Measurements from ENCODE around the gene BBOF1. TPM values are rescaled to one million over a fixed set of nuclear protein-coding genes. Genes with fewer than 3 reads are reported as not detected.

The BBOF1 gene, protein sequence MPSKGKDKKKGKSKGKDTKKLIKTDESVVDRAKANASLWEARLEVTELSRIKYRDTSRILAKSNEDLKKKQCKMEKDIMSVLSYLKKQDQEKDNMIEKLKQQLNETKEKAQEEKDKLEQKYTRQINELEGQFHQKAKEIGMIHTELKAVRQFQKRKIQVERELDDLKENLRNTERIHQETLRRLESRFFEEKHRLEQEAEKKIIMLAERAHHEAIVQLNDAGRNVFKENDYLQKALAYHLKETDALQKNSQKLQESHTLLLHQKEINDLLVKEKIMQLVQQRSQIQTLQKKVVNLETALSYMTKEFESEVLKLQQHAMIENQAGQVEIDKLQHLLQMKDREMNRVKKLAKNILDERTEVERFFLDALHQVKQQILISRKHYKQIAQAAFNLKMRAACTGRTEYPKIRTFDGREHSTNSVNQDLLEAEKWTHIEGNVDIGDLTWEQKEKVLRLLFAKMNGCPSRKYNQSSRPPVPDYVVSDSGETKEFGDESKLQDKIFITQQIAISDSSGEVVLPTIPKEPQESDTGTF
- total RNA-seq (2021) (1.6 and 3.2 TPM in 2 replicates), Bru-seq, nascent RNA (percentile 34 among the genes with signal in this experiment), BruChase-seq, experiment 1, labeled RNA remaining after a 2-hour chase (percentile 34 among the genes with signal in this experiment), BruChase-seq, experiment 2, labeled RNA remaining after a 6-hour chase (percentile 37 among the genes with signal in this experiment)
- long read RNA-seq, partial matches to known transcripts: 0 of 2 reads
- long read RNA-seq, other reads (novel, unspliced or antisense): 2 of 2 reads

DNA sequence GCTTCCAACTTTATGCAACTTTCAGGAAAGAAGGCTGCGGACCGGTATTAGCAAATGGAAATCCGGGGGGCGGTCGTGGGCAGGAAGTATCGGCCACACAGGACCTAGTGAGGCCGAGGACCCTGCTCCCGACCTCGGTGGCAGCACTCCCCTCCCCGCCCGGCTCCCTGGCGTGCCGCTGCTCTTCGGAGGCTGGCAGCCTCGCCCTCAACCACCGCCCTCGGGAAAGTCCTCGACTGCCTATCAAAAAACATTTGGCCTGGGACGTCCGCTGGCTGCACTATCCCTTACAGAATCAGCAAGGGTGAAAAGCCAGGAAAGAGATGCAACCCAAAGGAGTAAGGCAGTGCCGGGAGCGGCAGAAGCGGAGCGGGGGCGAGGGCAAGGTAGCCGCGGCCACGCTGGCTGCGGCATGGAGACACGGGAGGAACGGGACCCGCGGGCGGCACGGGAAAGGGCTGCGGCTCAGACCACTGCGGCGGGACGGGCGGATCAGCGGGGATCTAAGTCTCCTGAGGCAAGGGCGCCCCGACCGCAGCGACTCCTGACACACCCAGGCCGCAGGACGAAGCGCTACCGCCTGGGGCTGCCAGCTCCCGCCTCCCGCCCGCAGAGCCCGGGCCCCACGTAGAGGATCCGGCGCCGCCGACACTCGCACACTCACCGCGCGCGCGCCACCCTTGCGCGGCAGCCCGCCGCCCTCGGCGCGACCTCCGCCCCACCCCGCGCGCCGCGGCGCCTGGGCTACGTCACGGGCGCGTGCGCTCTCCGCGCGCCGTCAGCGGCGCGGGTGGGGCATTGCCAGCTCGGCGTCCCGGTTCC is at the start of gene BBOF1, which contains the start of gene ENTPD5:
TSS of gene BBOF1 (plus strand) at position 764 of the 822 bp plus-strand sequence. CDS start 130 bp downstream, outside the sequence.
TSS of gene ENTPD5 (minus strand) at position 703 of the 822 bp plus-strand sequence. CDS start 31,186 bp downstream, outside the sequence.
- BruUV-seq (replicated peaks): no TSS peak
- H3K4me3 ChIP-seq (ENCODE audit: low read depth, low read length, poor library complexity, severe bottlenecking): peak within 1 kb of the TSS; percentile 99
- H3K4me1 ChIP-seq (ENCODE audit: insufficient read depth, low read length, poor library complexity, severe bottlenecking): no peaks in the 10 kb centered on the region
- peak within 1 kb of the TSS; percentile 95 for H3K27ac ChIP-seq (ENCODE audit: low read depth, low read length, poor library complexity, severe bottlenecking)
- peak; percentile 91 for DNase-seq (ENCODE audit: low spot score)
- POLR2A ChIA-PET (ENCODE audit: low non-redundant PET): interaction anchor here (0.6 kb wide), 1 partner anchor 121 kb away, joined by 8 read pairs; no protein-coding TSS in a partner anchor
- intact Hi-C loops (cut with micrococcal nuclease; ENCODE audit: unreplicated experiment): loop anchor here (2.0 kb wide), 1 partner anchor 290 kb away; no protein-coding TSS in a partner anchor
- CTCF ChIA-PET: interaction anchor here (0.7 kb wide), 1 partner anchor 448 kb away, joined by 3 read pairs; no protein-coding TSS in a partner anchor
- no peaks in the 10 kb centered on the region for H3K36me3 ChIP-seq (ENCODE audit: insufficient read depth, low read length, poor library complexity, severe bottlenecking)
- H3K27me3 ChIP-seq (replicated peaks; ENCODE audit: insufficient read depth, low read depth, low read length, poor library complexity): no peaks in the 10 kb centered on the region
- no peak for TF ChIP-seq EZH2 (IDR thresholded peaks at IDR 0.05; ENCODE audit: borderline replicate concordance, low read depth, low read length, poor library complexity, severe bottlenecking)
- TF ChIP-seq, protein P1, sequence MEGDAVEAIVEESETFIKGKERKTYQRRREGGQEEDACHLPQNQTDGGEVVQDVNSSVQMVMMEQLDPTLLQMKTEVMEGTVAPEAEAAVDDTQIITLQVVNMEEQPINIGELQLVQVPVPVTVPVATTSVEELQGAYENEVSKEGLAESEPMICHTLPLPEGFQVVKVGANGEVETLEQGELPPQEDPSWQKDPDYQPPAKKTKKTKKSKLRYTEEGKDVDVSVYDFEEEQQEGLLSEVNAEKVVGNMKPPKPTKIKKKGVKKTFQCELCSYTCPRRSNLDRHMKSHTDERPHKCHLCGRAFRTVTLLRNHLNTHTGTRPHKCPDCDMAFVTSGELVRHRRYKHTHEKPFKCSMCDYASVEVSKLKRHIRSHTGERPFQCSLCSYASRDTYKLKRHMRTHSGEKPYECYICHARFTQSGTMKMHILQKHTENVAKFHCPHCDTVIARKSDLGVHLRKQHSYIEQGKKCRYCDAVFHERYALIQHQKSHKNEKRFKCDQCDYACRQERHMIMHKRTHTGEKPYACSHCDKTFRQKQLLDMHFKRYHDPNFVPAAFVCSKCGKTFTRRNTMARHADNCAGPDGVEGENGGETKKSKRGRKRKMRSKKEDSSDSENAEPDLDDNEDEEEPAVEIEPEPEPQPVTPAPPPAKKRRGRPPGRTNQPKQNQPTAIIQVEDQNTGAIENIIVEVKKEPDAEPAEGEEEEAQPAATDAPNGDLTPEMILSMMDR (conservative IDR thresholded peaks at IDR 0.05; ENCODE audit: low read depth, low read length): no peak
- H3K9me3 ChIP-seq (ENCODE audit: low read depth, low read length, poor library complexity, severe bottlenecking): no peaks in the 10 kb centered on the region

DNA sequence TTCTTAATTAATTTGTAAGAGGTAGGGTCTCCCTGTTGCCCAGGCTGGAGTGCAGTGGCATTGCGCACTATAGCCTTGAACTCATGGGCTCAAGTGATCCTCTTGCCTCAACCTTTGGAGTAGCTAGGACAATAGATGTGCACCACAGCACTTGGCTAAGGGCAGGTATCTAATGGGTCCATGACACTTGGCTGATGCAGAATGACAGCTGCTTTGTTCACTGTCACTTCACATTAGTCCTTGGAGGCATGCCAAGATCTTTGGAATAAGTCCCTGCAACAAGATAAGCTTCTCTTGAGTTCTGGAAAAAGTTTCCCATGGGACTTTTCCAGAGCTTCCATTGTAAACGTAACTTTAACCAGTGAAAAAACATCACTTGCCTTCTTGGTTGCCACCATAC is 45.7 kb upstream of the BBOF1 start:
- Histone ChIP-seq H3K36me3 (ENCODE audit: insufficient read depth, low read length, poor library complexity, severe bottlenecking) (no peaks in the 10 kb centered on the region), H3K27me3 (replicated peaks; ENCODE audit: insufficient read depth, low read depth, low read length, poor library complexity) (no peaks in the 10 kb centered on the region), H3K9me3 (ENCODE audit: low read depth, low read length, poor library complexity, severe bottlenecking) (no peaks in the 10 kb centered on the region), H3K4me3 (ENCODE audit: low read depth, low read length, poor library complexity, severe bottlenecking) (no peak overlapping the region), H3K4me1 (ENCODE audit: insufficient read depth, low read length, poor library complexity, severe bottlenecking) (no peaks in the 10 kb centered on the region), H3K27ac (ENCODE audit: low read depth, low read length, poor library complexity, severe bottlenecking) (no peak overlapping the region)
- peak; percentile 28 for DNase-seq (ENCODE audit: low spot score)
- POLR2A ChIA-PET (ENCODE audit: low non-redundant PET): no interaction called here
- intact Hi-C loops (cut with micrococcal nuclease; ENCODE audit: unreplicated experiment): no loop called here
- no TSS peak for BruUV-seq (replicated peaks)
- no peak for TF ChIP-seq EZH2 (IDR thresholded peaks at IDR 0.05; ENCODE audit: borderline replicate concordance, low read depth, low read length, poor library complexity, severe bottlenecking)
- TF ChIP-seq, protein P1 (conservative IDR thresholded peaks at IDR 0.05; ENCODE audit: low read depth, low read length): no peak
- CTCF ChIA-PET: no interaction called here

DNA sequence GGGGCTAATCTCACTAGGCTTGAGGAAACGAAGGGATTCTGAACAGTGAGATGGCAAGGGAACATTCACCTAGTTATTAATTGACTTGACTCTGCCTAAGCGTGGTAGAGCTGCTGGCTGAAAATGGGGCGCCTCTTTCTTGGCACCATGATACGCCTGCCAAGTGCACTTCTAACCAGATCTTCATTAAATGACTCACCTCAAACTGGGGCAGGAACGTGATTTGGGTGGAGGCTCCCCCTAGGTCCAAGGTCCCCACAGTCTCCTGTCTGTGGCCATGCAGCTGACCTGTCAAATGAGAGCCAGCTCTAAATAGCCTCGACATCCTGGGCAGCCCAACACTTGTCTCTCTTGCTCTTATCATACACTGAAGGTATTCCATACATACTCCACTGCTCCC is 43.0 kb upstream of the BBOF1 start:
- BruUV-seq (replicated peaks): no TSS peak
- H3K9me3 ChIP-seq (ENCODE audit: low read depth, low read length, poor library complexity, severe bottlenecking): no peaks in the 10 kb centered on the region
- H3K27me3 ChIP-seq (replicated peaks; ENCODE audit: insufficient read depth, low read depth, low read length, poor library complexity): no peaks in the 10 kb centered on the region
- H3K27ac ChIP-seq (ENCODE audit: low read depth, low read length, poor library complexity, severe bottlenecking): no peak overlapping the region
- no peak overlapping the region for H3K4me3 ChIP-seq (ENCODE audit: low read depth, low read length, poor library complexity, severe bottlenecking)
- TF ChIP-seq, protein P1 (conservative IDR thresholded peaks at IDR 0.05; ENCODE audit: low read depth, low read length): no peak
- no peak for TF ChIP-seq EZH2 (IDR thresholded peaks at IDR 0.05; ENCODE audit: borderline replicate concordance, low read depth, low read length, poor library complexity, severe bottlenecking)
- no peaks in the 10 kb centered on the region for H3K36me3 ChIP-seq (ENCODE audit: insufficient read depth, low read length, poor library complexity, severe bottlenecking)
- intact Hi-C loops (cut with micrococcal nuclease; ENCODE audit: unreplicated experiment): no loop called here
- DNase-seq (ENCODE audit: low spot score): no peak
- no peaks in the 10 kb centered on the region for H3K4me1 ChIP-seq (ENCODE audit: insufficient read depth, low read length, poor library complexity, severe bottlenecking)
- ChIA-PET CTCF (no interaction called here), POLR2A (ENCODE audit: low non-redundant PET) (interaction anchor here (0.6 to 0.7 kb wide), 2 partner anchors 24 to 598 kb away, joined by 3 to 4 read pairs; no protein-coding TSS in a partner anchor)

Data from A673 (cell line).